HG03280 (cell line): Measurements from ENCODE around the gene BAIAP2.
"Not testable (repeated sequence)": the region's sequence is repeated elsewhere in the genome, so short reads cannot be mapped to it uniquely, and the experiment has no call there.

Experiments used
- ATAC-seq: cut with Tn5 transposase; IDR thresholded peaks from one replicate; pipeline ENCODE4 v1.9.1; 2021; ENCODE audit warnings: mild to moderate bottlenecking, moderate library complexity; ENCODE audit not compliant: unreplicated experiment

Gene BAIAP2

DNA sequence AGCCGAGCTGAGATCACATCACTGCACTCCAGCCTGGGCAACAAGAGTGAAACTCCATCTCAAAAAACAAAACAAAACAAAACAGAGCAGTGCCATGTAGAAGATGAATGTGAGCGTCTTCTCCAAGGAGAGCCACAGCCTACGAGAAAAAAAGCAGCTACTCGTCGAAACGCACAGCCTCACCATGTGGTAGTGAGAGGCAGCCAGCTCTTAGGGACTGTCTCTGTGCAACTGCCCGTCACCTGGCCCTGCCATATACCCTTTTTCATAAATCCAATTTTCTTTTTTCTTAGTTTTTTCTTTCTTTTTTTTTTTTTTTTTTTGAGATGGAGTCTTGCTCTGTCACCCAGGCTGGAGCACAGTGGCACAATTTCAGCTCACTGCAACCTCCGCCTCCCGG lies 119.1 kb downstream of the BAIAP2 start:
- ATAC-seq: not testable (repeated sequence)

DNA sequence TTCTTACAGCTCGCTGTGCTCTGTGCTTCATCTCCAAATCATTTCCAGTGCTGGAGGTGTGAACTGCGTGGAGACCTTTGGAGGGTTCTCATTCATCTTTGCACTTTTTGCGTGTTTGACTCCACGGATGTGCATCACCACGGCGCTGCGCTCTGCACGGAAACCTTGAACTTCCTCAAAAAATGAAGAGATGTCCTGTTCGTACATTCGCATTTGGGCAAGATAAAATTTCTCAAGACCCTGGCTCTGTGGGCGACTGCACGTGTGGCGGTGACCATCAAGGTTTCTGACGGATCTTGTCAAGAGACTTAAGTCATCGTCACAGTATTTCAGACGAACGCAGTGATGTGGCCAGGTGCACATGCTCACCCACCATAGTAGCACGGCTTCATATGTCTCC lies 120.0 kb downstream of the BAIAP2 start:
- no peak for ATAC-seq

DNA sequence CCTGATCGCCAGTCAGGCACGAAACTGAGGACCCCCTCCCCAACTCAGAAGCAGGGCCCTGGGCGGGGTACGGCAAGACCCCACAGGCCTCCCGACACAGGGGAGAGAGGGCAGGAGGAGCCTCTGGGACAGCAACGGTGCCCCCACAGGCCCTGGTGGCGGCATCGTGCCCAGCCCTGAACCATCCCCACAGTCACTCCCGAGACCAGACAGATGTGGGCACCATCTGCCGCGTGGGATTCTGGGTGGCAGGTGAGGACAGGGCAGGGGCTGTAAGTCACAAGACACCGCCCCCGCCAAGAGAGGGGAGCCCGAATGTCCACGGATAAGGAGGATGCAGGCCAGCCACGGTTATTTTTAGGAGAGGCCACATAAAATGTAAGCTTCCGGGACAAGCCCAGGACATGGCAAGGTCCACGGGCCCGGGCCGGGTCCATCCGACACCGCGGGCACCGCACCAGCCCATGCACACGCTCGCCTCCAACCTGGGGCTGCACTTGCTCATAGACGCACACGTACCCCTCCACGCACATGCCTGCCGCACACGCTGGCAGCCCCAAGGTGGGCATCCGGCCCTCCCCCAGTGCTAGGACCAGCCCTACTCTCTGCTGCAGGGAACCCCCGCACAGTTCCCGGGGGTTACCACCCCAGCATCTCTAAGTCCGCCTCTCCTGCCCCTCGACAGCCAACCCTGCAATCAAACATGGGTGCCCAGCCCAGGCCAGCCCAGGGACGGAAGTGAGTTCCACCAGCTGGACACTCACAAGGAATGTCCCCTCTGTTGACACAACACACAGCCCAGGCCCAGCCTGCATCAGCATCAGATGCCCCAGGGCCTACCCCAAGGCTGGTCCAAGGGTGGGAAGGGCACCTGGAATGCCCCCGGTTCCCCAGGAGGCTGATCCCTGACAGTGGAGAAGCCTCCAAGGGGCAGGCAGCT lies 122.2 kb downstream of the BAIAP2 start:
- no peak for ATAC-seq

DNA sequence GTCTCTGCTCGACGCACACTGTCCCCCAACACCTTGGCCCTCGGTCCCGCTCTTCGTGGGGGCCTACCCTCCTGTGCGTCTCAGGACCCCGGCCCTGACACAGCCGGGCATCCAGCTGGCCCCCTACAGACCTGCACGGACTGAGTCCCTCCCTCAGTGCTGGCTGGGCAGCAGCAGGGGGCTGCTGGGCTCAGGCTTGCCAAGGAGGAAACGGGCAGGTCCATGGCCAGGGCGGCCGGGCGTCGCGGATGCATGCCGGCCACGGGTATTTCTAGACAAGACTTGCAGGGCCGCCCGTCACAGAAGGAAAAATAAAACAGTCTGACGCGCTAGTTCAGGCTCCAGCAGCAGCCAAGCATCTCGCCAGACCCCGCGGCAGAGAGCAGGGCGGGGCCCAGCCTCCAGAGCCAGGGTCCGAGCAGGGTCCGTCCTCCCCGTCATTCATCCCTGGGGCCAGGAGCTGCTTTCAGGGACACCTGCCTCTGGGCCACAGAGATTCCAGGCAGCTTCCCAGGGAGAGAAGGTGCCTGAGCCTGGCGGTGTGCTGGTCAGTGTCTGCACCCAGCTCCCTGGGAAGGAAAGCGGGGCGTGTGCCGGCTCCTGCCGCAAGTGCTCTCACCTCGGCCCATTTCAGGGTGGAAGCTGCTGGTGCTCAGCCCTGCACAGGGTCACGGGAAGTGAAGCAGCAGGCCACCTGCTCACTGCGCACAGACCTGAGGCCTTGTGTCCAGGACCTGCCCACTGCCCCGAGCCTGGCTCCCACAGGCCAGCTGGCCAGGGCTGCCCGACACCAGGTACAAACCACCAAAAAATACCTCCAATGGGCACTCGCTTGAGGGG lies 123.1 kb downstream of the BAIAP2 start:
- ATAC-seq: no peak

DNA sequence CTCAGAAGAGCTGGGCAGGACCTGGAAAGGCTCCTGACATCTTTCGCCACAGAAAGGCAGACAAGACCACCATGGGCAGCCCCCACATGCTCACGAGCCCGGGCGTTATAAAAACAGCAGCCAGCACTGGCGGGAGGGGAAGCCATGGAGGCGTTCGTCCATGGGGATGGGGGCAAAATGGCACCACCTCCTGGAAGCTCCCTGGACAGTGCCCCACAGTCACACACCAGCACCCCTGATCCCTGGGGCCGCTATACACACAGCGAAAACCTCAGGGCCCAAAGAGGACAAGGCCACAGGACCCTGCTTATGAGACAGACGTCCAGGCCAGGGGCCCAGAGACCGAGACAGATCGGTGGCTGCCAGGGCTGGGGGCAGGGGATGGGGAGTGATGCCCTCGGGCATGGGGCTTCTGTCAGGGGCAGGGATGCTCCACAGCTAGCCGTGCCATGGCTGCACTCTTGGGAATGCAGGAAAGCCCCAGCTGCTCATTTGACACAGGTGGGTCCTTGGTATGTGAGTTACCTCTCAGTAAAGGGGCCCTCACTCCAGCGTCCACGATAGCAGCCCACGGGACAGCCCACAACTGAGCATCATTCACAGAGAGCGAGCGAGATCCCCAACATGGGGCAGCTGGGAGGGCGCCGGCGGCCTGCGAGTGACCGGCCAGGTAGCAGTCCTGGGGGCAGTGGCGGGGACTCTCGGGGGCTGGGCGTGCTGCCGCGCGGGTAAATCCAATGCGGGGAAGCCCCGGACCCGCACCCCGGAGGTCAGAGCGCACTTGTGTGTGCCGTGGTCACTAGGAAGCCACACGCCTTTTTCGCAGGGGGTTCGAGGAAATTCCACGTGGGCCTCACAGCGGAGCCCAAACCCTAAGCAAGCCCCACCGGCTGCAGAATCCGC lies 124.0 kb downstream of the BAIAP2 start:
- ATAC-seq: no peak

DNA sequence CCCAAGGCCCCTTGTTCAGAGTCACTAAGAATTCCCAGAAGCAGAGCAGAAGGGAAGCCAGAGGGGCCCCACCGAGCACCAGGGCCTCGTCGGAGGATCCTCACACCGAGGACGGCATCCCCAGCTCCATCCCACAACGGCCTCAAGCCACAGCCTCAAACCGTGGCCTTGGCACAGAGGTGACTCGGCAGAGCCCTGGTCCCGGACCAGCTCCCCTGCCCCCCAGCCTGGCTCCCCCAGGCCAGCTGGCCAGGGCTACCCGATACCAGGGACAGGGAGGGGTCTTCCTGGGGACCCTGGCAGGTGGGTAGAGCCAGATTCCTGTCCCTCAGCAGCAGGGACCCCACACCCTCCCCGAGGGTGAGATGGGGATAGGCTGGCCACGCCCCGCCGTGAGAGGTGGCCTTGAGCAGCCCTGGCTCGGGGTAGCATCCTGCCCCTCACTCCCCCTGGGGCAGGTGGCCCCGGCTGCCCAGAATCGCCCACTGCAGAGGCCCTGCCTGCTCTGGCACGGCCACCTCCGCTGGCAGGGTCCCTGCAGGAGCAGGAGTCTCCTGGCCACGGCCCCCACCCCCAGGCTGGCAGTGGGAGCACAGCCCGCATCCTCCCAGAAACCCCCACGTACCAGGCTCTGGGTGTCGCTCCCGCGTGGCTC lies 124.8 kb downstream of the BAIAP2 start:
- ATAC-seq: no peak

DNA sequence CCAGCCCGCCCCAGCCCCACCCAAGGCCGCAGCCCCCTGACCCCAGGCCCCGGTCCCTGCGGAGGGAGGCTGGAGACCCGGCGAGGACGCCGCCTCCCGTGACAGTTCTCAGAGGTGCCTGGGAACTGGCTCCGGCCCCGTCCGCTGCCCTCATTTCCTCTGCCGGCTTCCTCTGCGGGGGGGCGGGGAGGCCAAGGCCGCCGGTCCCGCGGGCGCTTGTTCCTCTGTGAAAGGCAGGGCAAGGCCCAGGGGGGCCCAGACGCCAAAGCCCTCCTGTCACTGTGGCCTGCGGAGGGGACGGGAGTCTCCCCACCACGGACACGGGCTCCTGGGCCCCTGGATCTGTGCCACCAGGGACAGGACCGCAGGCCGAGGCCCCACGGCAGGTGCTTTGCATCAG lies 125.4 kb downstream of the BAIAP2 start:
- no peak for ATAC-seq

DNA sequence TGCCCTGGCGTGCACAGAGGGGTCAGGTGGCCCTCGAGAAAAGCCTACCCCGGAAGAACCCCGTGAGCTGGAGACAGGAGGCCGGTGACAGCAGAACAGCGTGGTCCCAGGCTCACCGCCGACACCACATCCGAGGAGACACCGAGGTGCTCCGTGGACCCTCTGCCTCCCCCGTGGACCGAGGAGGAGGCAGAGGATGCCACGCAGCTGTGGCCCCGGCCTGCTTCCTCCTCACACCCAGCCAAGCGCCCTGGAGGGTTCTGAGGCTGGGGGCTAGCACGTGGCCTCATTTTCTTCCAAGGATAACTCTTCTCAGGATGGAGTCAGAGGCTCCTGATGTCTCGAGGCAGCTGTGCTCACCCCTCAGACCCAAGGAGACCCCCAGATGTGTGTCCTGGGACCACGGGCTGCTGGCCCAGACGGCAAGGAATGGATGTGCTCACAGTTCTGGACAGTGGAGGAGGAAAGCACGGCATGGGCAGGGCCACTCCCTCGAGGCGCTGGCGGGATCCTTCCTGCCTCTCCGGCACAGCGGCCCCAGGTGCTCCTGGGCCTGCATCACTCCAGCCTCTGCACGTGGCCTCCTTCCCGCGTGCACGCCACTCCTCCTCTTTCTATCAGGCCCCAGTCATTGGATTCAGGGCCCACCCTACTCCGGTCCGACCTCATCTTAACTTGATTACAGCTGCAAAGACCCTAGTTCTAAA lies 125.9 kb downstream of the BAIAP2 start:
- ATAC-seq: no peak

DNA sequence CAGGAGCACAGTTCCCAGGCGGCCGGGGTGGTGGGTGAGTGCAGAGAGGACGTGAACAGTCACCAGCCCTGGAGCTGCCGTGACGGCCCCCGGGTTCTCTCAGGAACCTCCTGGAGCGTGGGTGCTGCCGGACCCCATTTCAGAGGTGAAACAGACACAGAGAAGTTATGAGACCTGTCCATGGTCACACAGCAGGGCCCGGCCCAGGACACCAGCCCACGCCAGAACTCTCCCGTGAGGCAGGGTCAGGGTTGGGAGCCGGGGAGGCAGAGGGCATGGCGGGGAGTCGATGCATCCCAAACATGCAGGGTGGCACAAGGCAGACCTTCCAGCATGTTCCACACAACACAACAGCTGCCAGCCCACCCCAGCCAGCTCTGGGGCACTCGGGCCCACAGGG lies 126.6 kb downstream of the BAIAP2 start:
- no peak for ATAC-seq

DNA sequence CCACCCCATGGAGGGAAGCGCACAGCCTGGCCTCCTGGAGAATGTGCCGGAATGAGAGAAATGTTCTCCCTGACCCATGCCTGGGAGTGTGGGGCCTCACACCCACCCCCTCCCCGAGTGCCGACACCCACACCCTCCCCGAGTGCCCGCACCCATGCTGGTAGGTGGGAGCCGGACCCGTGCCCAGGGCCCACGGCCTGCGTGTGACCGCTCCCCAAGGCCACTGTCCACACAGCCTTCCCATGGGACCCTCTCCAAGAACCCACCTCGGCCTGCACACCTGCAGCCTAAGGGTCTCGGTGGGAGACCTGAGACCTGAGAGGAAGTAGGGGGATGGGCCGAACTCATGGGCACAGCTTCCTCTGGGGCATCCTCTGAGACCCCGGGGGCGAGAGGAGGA lies 127.0 kb downstream of the BAIAP2 start:
- no peak for ATAC-seq

DNA sequence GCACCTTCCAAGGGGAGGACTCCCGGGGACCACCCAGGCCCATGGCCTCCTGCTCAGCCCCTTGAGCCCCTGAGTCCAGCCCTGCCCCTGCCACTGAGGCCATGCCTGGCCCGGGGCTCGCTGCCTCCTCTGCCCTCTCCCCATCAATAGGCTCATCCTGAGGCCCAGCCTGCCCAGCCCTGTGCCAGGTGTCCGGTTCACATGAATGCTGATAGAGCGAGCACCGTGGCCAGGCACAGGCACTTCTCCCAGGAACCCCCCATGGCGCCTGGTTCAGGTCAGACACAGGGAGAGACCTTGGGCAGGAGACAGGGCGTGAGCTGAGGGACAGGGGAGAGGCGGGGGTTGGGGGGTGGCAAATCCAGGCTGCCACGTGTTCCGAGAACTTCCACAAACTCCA lies 127.5 kb downstream of the BAIAP2 start:
- no peak for ATAC-seq

DNA sequence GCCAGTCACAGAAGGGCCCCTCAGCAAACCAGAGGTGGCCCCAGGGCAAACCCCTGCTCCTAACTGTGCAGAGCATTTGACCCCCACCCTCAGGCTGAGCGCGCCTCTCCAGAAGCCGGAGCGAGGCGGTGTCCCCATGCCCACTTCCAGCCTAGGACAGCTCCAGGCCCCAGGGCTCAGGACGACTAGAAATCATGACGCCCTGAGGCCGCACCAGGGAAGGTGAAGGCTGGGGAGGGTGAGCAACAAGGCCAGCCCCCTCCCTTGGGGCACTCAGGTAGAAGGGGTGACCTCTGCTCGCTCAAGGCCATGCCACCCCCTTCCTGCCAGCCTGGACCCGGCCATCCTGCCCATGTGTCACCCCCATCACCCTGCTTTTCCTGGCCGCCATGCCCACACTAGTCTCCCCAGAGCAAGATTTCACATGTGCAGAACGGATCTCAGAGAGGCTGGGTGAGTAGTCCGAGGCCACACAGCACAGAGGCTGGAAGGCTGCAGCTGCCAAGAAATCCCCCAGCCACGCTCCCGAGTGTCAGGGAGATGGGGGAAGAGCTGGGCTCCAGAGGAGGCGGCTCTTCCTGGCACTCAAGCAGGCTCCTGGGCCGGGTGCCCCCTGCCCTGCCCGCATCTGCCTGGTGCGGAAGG lies 128.2 kb downstream of the BAIAP2 start:
- no peak for ATAC-seq

DNA sequence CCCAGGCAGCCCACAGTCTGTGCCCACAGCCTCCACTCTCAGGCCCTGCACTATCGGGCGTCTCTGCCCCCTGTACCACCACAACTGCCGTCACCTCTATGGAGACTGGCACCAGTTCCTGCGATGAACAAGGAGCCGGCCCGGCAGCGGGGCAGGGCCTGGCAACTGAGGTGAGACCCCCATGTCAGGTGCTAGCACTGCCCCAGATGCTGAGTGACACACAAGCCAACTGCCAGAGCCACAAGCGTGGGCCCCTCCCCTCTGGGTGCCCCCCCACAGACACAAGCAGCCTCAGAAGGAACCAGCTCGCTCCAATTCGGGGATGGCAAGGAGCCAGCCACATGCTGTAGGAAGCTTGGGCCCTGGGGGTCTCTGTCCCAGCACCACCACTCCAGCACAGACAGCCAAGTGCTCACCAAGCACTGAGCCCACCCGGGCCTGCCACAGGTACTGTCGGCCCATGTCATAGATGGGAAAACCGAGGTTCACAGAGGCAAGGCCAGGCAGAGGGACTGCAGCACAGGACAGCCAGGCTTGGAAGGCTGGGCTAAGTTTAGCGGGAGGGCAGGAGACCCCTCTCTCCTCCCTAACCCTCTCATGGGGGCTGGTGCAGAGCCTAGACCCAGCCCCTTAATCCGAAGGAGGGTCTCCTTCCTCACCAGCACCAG lies 128.9 kb downstream of the BAIAP2 start:
- no peak for ATAC-seq

DNA sequence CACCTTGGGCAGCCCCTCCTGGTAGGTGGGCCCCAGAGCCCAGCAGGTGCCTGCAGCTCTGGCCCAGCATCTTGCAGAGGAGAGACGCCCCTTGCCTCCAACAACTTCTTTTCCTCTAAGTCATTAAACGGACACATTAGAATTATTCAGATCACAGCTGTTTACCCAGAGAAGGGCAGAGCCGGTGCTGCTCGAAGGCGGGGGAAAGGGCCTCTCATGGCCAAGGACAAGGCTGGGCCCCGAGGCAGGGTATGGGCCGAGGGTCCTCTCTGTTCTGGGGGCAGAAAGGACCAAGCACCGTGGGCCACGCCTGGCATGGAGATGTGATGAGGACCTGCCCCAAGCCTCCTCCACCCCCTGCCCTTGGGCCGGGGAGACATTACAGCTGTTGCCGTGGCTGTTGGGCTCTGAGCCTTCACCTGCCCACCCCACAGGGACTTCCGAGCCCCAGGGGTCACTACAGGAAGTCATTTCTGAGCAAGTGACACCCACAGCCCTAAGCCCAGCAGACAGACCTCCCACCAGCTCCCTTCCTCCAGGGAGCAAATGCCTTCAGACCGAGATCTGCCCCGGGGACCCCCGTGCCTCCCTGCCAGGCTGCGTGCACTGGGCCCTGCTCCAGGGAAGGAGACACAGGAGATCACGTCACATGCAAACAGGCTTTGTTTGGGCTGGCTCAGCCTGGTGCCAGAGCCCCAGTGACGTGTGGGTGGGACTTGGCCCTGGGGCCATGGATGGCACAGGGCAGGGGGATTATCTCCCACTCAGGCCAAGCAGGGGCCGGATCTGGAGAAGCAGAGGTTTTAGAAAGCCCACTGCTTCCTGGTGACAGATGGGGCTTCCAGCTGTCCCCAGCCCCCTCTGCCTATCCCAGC lies 129.7 kb downstream of the BAIAP2 start:
- ATAC-seq: no peak

DNA sequence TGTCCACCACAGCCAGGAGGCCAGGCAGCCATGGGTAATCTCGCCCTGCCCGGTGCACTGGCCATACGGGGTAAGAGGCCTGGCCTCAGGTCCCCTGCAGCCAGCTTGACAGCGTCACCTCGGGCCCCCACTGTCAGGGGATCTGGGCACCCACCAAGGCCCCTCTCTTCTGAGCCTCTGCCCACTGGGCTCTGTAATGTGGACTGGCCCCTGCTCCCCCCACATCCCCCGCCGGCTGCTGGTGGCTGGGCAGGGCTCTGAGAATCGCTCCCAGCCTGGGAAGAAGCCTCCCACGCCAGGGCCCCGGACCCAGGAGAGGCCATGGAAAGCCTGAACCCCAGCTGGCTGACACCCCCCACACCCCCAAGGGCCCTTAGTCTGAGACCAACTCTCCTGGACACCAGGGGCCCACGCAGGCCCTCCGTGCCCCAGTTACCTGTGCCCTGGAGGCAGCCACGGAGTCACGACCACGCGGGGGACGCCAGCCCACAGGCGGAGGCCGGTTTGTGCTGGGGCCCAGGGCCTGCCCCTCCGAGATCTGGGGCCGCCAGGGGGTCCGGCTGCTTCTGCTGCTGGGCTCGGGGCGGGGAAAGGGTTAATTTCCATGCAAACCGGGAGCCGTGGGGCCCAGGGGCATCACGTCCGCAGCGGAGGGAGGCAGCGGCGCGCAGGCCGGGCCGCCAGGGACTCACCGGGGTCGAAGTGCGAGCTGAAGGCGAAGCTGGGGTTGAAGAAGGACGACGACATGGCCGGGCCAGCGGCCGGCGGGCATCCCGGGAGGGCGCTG lies 130.5 kb downstream of the BAIAP2 start, which contains the start of gene PVALEF:
TSS of gene PVALEF (plus strand) at position 262 of the 787 bp plus-strand sequence. CDS start 15,720 bp downstream, outside the sequence.
- ATAC-seq: no peak

DNA sequence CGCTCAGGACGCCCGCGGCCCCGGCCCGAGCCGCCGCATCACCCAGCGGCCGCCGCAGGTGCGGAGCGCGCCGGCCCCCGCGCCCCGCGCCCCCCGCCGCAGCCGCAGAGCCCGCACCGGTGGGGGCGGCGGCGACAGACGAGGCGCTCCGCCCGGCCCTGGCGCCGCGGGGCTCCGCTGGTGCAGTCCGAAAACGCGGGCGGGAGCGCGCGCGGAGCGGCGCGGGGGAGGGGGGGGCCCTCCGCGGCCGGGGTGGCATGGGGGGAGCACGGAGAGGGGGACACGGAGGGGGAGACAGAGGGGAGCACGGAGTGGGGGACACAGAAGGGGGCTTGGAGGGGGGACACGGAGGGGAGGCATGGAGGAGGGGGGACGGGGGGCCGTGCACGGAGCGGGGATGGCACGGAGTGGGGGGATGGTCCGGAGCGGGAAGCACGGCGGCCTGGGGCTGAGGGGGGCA lies 131.1 kb downstream of the BAIAP2 start, which contains the start of gene AATK:
TSS of gene AATK (minus strand) at position 189 of the 460 bp plus-strand sequence. CDS start 229 bp downstream, outside the sequence.
- ATAC-seq: no peak
